ENCODE data around the gene ASCL3. TPM values are rescaled to one million over a fixed set of nuclear protein-coding genes. Genes with fewer than 3 reads are reported as not detected.

ASCL3 gene
- total and polyA plus RNA-seq, 10 of the 15 experiments (the other 5 are each of a cell fraction or from before 2014, with no cell fraction given) = not detected

DNA sequence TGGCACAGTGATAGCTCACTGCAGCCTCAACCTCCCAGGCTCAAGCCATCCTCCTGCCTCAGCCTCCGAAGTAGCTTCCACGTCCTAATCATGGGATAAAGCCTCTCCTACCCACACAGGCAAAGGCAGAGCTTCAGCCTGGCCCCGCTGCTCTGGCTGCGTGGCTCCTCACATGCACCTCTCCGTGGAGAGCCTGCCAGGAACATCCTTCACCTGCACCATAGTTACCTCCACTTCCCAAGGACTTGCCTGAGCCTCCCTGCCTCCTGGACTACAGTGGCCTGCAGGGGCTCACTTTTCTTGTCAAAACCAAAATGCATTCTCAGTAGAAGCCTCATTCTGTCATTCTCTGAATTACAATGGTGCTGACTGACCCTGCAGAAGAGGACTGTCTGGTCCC lies 16.6 kb downstream of the ASCL3 start (continued):
- TF ChIP-seq, protein P1, sequence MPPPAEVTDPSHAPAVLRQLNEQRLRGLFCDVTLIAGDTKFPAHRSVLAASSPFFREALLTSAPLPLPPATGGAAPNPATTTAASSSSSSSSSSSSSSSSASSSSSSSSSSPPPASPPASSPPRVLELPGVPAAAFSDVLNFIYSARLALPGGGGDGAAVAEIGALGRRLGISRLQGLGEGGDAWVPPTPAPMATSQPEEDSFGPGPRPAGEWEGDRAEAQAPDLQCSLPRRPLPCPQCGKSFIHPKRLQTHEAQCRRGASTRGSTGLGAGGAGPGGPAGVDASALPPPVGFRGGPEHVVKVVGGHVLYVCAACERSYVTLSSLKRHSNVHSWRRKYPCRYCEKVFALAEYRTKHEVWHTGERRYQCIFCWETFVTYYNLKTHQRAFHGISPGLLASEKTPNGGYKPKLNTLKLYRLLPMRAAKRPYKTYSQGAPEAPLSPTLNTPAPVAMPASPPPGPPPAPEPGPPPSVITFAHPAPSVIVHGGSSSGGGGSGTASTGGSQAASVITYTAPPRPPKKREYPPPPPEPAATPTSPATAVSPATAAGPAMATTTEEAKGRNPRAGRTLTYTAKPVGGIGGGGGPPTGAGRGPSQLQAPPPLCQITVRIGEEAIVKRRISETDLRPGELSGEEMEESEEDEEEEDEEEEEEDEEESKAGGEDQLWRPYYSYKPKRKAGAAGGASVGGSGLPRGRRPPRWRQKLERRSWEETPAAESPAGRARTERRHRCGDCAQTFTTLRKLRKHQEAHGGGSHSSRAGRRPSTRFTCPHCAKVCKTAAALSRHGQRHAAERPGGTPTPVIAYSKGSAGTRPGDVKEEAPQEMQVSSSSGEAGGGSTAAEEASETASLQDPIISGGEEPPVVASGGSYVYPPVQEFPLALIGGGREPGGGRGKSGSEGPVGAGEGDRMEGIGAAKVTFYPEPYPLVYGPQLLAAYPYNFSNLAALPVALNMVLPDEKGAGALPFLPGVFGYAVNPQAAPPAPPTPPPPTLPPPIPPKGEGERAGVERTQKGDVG (CRISPR knock-in tag; IDR thresholded peaks at IDR 0.05) = no peak
- no peak for TF ChIP-seq SIX5 (IDR thresholded peaks at IDR 0.05; ENCODE audit: low read depth, low read length, severe bottlenecking)
- TF ChIP-seq SMAD1 (IDR thresholded peaks at IDR 0.05; ENCODE audit: low read depth, partially characterized antibody) = no peak
- no peak for TF ChIP-seq PAX5 (IDR thresholded peaks at IDR 0.05; ENCODE audit: borderline replicate concordance, low read depth, low read length)
- no peak for TF ChIP-seq SPI1 (IDR thresholded peaks at IDR 0.05; ENCODE audit: borderline replicate concordance, insufficient read depth, low read depth, low read length)
- no peak for TF ChIP-seq ZNF24 (IDR thresholded peaks at IDR 0.05)
- TF ChIP-seq BHLHE40 (IDR thresholded peaks at IDR 0.05; ENCODE audit: borderline replicate concordance in 1 of 2, low read depth in 2 of 2, low read length in 1 of 2) = no peak
- TF ChIP-seq, protein P2, sequence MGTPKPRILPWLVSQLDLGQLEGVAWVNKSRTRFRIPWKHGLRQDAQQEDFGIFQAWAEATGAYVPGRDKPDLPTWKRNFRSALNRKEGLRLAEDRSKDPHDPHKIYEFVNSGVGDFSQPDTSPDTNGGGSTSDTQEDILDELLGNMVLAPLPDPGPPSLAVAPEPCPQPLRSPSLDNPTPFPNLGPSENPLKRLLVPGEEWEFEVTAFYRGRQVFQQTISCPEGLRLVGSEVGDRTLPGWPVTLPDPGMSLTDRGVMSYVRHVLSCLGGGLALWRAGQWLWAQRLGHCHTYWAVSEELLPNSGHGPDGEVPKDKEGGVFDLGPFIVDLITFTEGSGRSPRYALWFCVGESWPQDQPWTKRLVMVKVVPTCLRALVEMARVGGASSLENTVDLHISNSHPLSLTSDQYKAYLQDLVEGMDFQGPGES (IDR thresholded peaks at IDR 0.05) = no peak
- TF ChIP-seq TBL1XR1 (IDR thresholded peaks at IDR 0.05; ENCODE audit: low read depth, low read length) = no peak
- no peak for TF ChIP-seq SREBF1 (IDR thresholded peaks at IDR 0.05; ENCODE audit: low read length)
